ENCODE measurements around the gene MTIF2.

The MTIF2 gene, protein sequence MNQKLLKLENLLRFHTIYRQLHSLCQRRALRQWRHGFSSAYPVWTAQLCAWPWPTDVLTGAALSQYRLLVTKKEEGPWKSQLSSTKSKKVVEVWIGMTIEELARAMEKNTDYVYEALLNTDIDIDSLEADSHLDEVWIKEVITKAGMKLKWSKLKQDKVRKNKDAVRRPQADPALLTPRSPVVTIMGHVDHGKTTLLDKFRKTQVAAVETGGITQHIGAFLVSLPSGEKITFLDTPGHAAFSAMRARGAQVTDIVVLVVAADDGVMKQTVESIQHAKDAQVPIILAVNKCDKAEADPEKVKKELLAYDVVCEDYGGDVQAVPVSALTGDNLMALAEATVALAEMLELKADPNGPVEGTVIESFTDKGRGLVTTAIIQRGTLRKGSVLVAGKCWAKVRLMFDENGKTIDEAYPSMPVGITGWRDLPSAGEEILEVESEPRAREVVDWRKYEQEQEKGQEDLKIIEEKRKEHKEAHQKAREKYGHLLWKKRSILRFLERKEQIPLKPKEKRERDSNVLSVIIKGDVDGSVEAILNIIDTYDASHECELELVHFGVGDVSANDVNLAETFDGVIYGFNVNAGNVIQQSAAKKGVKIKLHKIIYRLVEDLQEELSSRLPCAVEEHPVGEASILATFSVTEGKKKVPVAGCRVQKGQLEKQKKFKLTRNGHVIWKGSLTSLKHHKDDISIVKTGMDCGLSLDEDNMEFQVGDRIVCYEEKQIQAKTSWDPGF

DNA sequence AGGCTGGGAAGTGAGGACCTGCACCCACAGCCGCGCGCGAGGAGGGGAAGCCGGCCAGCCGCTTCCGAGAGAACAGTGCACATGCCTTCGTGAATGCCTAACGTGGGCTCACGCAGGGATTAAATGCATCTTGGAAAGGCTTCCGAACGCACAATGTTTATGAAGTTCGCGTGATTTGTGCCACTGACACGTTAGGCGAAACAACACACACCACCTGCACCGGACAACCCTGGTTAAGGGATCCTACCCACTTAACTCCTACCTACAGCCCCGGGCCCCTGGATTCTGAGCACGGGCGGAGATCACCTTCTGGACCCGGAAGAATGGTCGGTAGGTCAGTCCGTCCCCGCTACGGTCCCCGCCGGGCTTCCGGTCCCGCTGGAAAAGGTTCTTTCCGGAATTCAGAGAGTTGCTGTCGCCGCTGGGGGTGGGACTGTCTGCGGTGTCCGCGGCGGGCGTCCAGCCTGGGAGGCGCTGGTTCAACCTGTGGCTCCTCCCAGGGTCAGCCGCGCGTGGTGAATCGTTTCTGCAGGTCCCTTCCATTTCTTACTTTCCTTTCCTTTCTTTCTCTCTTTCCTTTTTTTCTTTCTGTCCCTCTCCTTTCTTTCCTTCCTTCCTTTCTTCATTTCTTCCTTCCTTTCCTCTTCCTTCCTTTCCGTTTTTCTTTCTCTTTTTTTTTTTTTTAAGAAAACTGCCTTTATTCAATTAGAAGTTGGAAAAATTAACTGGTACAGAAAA, at the start of gene MTIF2:
Gene MTIF2 (minus strand): TSS at position 325 of the 738 bp plus-strand sequence. CDS start 5,373 bp downstream, outside the sequence.
- in situ Hi-C loops (cut with MboI; ENCODE audit: low pct_unique_long_range_greater_than_20kb, low sequenced_read_pairs, unreplicated experiment): no loop called here
- peak; percentile 89 for DNase-seq (ENCODE audit: low spot score)
- TF ChIP-seq, protein P1, sequence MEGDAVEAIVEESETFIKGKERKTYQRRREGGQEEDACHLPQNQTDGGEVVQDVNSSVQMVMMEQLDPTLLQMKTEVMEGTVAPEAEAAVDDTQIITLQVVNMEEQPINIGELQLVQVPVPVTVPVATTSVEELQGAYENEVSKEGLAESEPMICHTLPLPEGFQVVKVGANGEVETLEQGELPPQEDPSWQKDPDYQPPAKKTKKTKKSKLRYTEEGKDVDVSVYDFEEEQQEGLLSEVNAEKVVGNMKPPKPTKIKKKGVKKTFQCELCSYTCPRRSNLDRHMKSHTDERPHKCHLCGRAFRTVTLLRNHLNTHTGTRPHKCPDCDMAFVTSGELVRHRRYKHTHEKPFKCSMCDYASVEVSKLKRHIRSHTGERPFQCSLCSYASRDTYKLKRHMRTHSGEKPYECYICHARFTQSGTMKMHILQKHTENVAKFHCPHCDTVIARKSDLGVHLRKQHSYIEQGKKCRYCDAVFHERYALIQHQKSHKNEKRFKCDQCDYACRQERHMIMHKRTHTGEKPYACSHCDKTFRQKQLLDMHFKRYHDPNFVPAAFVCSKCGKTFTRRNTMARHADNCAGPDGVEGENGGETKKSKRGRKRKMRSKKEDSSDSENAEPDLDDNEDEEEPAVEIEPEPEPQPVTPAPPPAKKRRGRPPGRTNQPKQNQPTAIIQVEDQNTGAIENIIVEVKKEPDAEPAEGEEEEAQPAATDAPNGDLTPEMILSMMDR (IDR thresholded peaks at IDR 0.05; ENCODE audit: extremely low read depth, insufficient read depth, missing control alignments): peak; percentile 26

DNA sequence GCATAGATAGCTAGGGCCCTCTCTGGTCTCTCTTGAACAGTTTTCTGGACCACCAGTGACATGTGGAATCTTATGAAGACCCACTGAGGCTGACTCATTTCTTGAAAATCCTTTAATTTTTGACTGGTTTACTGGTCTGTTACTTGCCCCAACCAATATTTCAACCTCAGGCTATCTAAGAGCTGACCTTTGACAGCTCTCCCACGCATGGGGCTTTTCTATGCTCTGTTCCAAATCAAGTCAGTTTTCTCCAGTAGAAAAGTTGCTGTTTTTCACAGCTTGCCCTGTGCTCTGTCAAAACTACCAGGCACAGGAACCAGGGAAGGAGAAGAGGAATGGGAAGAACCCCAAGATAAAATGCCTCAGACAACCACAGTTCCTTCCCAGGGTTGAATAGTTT, 46.0 kb upstream of the MTIF2 start:
- TF ChIP-seq, protein P1 (IDR thresholded peaks at IDR 0.05; ENCODE audit: extremely low read depth, insufficient read depth, missing control alignments): no peak
- no peak for DNase-seq (ENCODE audit: low spot score)
- in situ Hi-C loops (cut with MboI; ENCODE audit: low pct_unique_long_range_greater_than_20kb, low sequenced_read_pairs, unreplicated experiment): no loop called here

DNA sequence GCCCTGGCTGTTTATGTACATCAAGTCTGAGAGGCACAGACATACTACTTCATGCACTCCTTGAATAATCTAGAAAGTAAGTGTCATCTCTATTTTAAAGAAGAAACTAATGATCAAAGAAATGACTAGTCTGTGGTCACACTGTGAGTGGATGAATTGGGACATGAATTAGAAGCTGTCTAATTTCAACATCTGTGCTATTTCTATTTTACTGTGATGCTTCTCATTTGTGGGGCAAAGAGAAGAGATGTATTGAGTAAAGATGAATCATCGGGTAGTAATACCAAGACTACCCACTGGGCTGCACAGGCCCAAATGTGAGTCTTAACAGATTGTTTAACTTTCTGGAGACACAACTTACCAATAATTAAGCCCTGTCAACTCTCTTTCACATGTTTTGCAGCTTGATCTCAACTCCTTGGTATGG, 42.4 kb upstream of the MTIF2 start:
- in situ Hi-C loops (cut with MboI; ENCODE audit: low pct_unique_long_range_greater_than_20kb, low sequenced_read_pairs, unreplicated experiment): no loop called here
- TF ChIP-seq, protein P1 (IDR thresholded peaks at IDR 0.05; ENCODE audit: extremely low read depth, insufficient read depth, missing control alignments): no peak

DNA sequence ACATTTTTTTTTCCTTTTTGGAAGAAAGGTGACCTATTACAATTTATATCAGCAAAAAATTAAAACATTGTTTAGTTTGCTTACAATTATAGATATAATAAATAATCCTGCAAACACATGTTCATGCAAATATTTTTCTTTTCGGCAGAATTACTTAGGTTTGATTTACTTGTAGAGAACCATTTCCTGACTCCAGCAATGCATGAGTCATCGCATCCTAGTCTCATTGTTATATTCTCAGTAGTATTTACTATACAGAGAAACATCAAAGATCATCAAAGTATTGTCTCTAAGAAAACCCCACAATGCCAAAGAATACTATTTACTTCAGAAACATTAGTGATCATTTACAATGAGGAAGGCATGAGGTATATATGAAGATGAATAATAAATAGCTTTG, 40.4 kb upstream of the MTIF2 start:
- in situ Hi-C loops (cut with MboI; ENCODE audit: low pct_unique_long_range_greater_than_20kb, low sequenced_read_pairs, unreplicated experiment): no loop called here
- TF ChIP-seq, protein P1 (IDR thresholded peaks at IDR 0.05; ENCODE audit: extremely low read depth, insufficient read depth, missing control alignments): no peak
- no peak for DNase-seq (ENCODE audit: low spot score)

More for the DNA sequence above, 42.4 kb upstream of the MTIF2 start:
- peak; percentile 66 for DNase-seq (ENCODE audit: low spot score)

DNA sequence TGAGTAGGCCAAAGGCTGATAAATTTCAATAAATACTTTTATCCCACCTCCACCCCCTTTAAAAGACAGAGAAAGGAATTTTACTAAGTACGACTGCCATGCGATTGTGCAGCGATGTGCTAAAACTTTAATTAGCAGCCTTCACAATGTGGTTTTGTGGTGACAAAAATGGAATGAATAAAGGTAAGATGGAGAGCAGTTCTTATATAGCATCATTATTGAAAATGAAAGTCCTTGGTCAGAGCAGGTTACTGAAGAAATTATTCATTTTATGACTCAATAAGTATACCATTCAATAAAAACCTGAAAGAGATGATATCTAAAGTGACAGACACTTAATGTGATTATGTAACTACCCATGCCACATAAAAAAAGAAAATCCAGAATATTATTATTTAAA, 33.2 kb upstream of the MTIF2 start:
- peak; percentile 48 for DNase-seq (ENCODE audit: low spot score)
- in situ Hi-C loops (cut with MboI; ENCODE audit: low pct_unique_long_range_greater_than_20kb, low sequenced_read_pairs, unreplicated experiment): no loop called here

DNA sequence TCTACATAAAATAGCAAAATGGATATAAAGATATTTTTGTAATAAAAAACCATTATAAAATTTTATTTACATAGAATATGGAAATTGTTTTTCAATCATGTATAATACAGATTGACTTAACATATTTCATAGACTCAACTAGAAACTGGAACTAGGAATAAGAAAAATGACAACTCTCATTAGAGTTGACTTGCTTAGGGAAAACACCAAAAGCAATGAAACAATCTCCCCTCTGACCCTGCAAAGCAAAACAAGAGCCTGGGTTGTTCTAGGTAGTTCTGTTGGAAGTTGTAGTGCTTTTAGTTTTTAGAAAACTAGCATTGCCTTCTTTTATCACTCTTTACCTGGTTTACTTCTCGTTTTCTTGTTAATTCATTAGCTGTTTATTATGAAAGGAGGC, 32.2 kb upstream of the MTIF2 start:
- in situ Hi-C loops (cut with MboI; ENCODE audit: low pct_unique_long_range_greater_than_20kb, low sequenced_read_pairs, unreplicated experiment): no loop called here
- TF ChIP-seq, protein P1 (IDR thresholded peaks at IDR 0.05; ENCODE audit: extremely low read depth, insufficient read depth, missing control alignments): no peak

More for the DNA sequence above, 33.2 kb upstream of the MTIF2 start:
- TF ChIP-seq, protein P1 (IDR thresholded peaks at IDR 0.05; ENCODE audit: extremely low read depth, insufficient read depth, missing control alignments): no peak

More for the DNA sequence above, 32.2 kb upstream of the MTIF2 start:
- no peak for DNase-seq (ENCODE audit: low spot score)

All from GM13977 (cell line).